CD4-positive, alpha-beta T cell treated with Interleukin-2 at 100 ng/mL for 4 hours (primary cell): Measurements from ENCODE around the gene C3orf70.

Experiments
- DNase-seq: peaks from one replicate; pipeline ENCODE4 v3.0.0-alpha.2; 2020; ENCODE audit warnings: low spot score

Gene C3orf70

DNA sequence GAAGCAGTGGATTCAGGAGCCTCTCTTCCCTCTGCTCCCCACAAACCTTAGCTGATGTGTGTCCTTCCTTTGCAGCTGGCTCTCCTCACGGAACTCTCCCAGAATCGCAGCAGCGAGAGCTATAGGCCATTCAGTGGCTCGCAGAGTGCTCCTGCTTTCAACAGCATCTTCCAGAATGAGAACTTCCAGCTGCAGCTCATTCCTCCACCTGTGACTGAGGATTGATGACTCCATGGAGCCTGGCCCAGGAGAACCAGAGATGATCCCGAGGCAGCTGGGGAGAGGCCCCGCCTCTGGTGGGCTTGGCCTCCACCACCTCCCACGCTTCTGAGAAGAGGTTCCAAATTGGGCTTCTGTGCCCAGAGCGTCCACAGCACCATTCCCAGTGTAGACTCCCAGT is 101.1 kb downstream of the C3orf70 start:
- DNase-seq, result no peak

- DNase-seq, result no peak
Measured at GRCh38 chr3:185049710-185050109, 103.2 kb downstream of the C3orf70 start.

GRCh38 chr3:185046603-185047002 is 106.3 kb downstream of the C3orf70 start:
- DNase-seq, result no peak

GRCh38 chr3:185046164-185046515 is 106.7 kb downstream of the C3orf70 start:
- DNase-seq, result no peak

GRCh38 chr3:185042312-185043050 is 110.4 kb downstream of the C3orf70 start:
- no peak for DNase-seq

GRCh38 chr3:185041540-185041939 is 111.3 kb downstream of the C3orf70 start:
- DNase-seq, result no peak

DNA sequence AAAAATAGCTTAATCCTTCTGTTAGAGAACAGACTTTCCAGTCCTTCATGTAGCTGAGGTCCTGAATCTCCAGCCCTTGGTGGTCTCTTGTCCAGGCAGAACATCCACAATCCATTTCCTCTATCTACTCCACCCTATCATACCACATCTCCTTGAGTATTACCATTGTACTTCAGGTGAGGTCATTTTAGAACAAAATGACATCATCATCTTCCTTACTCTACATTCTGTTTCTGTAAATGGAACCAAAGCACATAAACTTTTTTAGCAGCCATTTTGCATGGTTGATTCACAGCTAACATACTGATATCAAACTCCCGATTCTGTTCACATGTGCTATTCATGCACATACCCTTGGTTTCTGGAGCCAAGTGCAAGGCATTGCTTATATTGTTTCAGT is 112.4 kb downstream of the C3orf70 start:
- DNase-seq, result no peak

DNA sequence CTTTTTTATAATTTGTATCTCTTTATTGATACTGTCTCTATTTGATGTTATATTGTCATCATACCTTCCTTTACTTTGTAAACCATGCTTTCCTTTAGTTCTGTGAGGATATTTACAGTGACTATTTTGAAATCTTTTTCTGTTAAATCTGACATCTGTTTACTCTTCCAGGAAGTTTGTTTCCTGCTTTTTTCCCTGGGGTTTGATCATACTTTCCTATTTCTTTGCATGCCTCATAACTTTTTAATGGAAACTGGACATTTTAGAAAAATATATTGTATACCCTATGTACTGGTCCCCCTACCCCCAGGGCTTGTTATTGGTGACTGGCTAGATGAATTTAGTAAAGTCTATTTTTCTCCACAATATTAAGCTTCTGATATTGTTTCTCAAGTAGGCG is 115.1 kb downstream of the C3orf70 start:
- no peak for DNase-seq

- no peak for DNase-seq
Measured at GRCh38 chr3:185030951-185031350, 121.9 kb downstream of the C3orf70 start.

- no peak for DNase-seq
Measured at GRCh38 chr3:185030399-185030798, 122.5 kb downstream of the C3orf70 start.

- DNase-seq, result no peak
Measured at GRCh38 chr3:185029086-185029485, 123.8 kb downstream of the C3orf70 start.

GRCh38 chr3:185028121-185028520 is 124.7 kb downstream of the C3orf70 start:
- DNase-seq, result no peak
